Keratinocyte (primary cell): ENCODE results near the gene UNK. TPM values are rescaled to one million over a fixed set of nuclear protein-coding genes. Genes with fewer than 3 reads are reported as not detected.

Source experiments
- DNase-seq: peaks from one replicate; pipeline ENCODE4 v3.0.0-alpha.2; 2011; ENCODE audit warnings: low read depth, missing footprints, low spot score
- FAIRE-seq: peaks from 2 replicates; lab custom pipeline; 2011; peaks lifted over from hg19 to GRCh38; lab: Jason Lieb, UNC
- H2AFZ ChIP-seq: 2 replicates; pipeline ENCODE4 v1.6.0; 2012; ENCODE audit warnings: low read length, control low read depth, inconsistent platforms; ENCODE audit not compliant: control insufficient read depth
- H3K27ac ChIP-seq: 2 replicates; pipeline ENCODE4 v1.5.1; 2011; ENCODE audit warnings: low read length; ENCODE audit not compliant: control insufficient read depth, insufficient read depth
- H3K27me3 ChIP-seq: 3 replicates; pipeline ENCODE4 v1.6.0; 2011; ENCODE audit warnings: low read length; ENCODE audit not compliant: control insufficient read depth, insufficient read depth; ENCODE audit errors: extremely low read depth
- H3K36me3 ChIP-seq, 2 experiments: 2 replicates in 1 of 2; 3 replicates in 1 of 2; pipeline ENCODE4 v1.5.1; 2011; ENCODE audit warnings: low read length in 2 of 2, mild to moderate bottlenecking in 1 of 2; ENCODE audit not compliant: control insufficient read depth in 2 of 2, insufficient read depth in 2 of 2; ENCODE audit errors: extremely low read depth in 1 of 2
- H3K4me1 ChIP-seq: 3 replicates; pipeline ENCODE4 v1.5.1; 2011; ENCODE audit warnings: low read length; ENCODE audit not compliant: control insufficient read depth, insufficient read depth; ENCODE audit errors: extremely low read depth
- H3K4me2 ChIP-seq: 3 replicates; pipeline ENCODE4 v1.6.0; 2011; ENCODE audit warnings: low read depth, low read length; ENCODE audit not compliant: control insufficient read depth, insufficient read depth; ENCODE audit errors: extremely low read depth
- H3K4me3 ChIP-seq, 3 experiments: fragments of 200-600 bp in 1 of 3; sonication (generic) in 1 of 3; 2 replicates in 2 of 3; 3 replicates in 1 of 3; pipeline ENCODE4 v1.5.1; 2011 to 2016; ENCODE audit warnings: low read length in 3 of 3, mild to moderate bottlenecking in 3 of 3, control low read depth in 2 of 3, inconsistent platforms in 1 of 3, low read depth in 1 of 3, mixed read lengths in 1 of 3, mixed run types in 1 of 3, moderate library complexity in 1 of 3; ENCODE audit not compliant: control insufficient read depth in 2 of 3, insufficient read depth in 2 of 3; ENCODE audit errors: extremely low read depth in 1 of 3
- H3K79me2 ChIP-seq: 2 replicates; pipeline ENCODE4 v1.6.0; 2012; ENCODE audit warnings: low read length; ENCODE audit not compliant: control insufficient read depth, insufficient read depth
- H3K9ac ChIP-seq: 3 replicates; pipeline ENCODE4 v1.6.0; 2011; ENCODE audit warnings: low read length; ENCODE audit not compliant: control insufficient read depth, insufficient read depth; ENCODE audit errors: extremely low read depth
- H3K9me1 ChIP-seq: 3 replicates; pipeline ENCODE4 v1.6.0; 2011; ENCODE audit warnings: low read length; ENCODE audit not compliant: control insufficient read depth, insufficient read depth; ENCODE audit errors: extremely low read depth
- H3K9me3 ChIP-seq: 2 replicates; pipeline ENCODE4 v1.5.1; 2012; ENCODE audit warnings: low read depth, low read length; ENCODE audit not compliant: control insufficient read depth
- H4K20me1 ChIP-seq: 3 replicates; pipeline ENCODE4 v1.6.0; 2011; ENCODE audit warnings: low read length; ENCODE audit not compliant: control insufficient read depth, insufficient read depth; ENCODE audit errors: extremely low read depth
- CTCF ChIP-seq, 3 experiments: IDR thresholded peaks in 1 of 3; conservative IDR thresholded peaks in 1 of 3; optimal IDR thresholded peaks in 1 of 3; 2 replicates in 2 of 3; 3 replicates in 1 of 3; pipeline versions ENCODE3 to v1.5.1; 2011; ENCODE audit warnings: low read length in 3 of 3, mild to moderate bottlenecking in 3 of 3, moderate library complexity in 2 of 3, control low read depth in 1 of 3, inconsistent platforms in 1 of 3; ENCODE audit not compliant: insufficient read depth in 2 of 3; ENCODE audit errors: extremely low read depth in 1 of 3
- EZH2 ChIP-seq: IDR thresholded peaks from one replicate; pipeline ENCODE4 v1.6.1; 2012; ENCODE audit warnings: inconsistent platforms, mild to moderate bottlenecking, low read length, moderate library complexity
- dilution Hi-C: fragments of 300-500 bp; cut with MboI; formaldehyde crosslinking; loops from one replicate; pipeline ENCODE4 v1.7.0; 2020; ENCODE audit warnings: low sequenced_read_pairs; ENCODE audit not compliant: extremely low pct_ligation_motif_present
- polyA plus RNA-seq, 5 experiments: library from polyadenylated mRNA; depleted of rRNA in 3 of 5; stranded (reverse) in 3 of 5; stranded (forward) in 1 of 5; unstranded in 1 of 5; fragments of >200 nt; gene quantifications; 1 replicate in 1 of 5; 2 replicates in 3 of 5; 3 replicates in 1 of 5; pipeline versions ENCODE4 v1.2.1 to v1.2.3, GENCODE V29; 2011 to 2012; ENCODE audit warnings: missing spikeins in 2 of 5, low read depth in 1 of 5, low replicate concordance in 1 of 5

Gene UNK
- polyA plus RNA-seq, 1 donor (not counting 4 experiments of a cell fraction or from before 2014, with no cell fraction given): 13.0 TPM

GRCh38 chr17:75835654-75835987, 51.0 kb downstream of the UNK start:
- Histone ChIP-seq H3K4me3 (no peak overlapping the region), H2AFZ (no peak overlapping the region)
- no peak for FAIRE-seq

GRCh38 chr17:75836605-75837004, 52.0 kb downstream of the UNK start:
- Histone ChIP-seq H3K4me3 (no peak overlapping the region), H3K9ac (no peak overlapping the region), H4K20me1 (no peaks in the 10 kb centered on the region), H3K4me1 (no peaks in the 10 kb centered on the region), H3K27ac (no peak overlapping the region), H3K4me2 (no peak overlapping the region), H2AFZ (no peak overlapping the region), H3K27me3 (no peaks in the 10 kb centered on the region), H3K9me1 (no peaks in the 10 kb centered on the region), H3K36me3 (no peaks in the 10 kb centered on the region), H3K9me3 (no peaks in the 10 kb centered on the region), H3K79me2 (no peaks in the 10 kb centered on the region)
- DNase-seq (no peak), FAIRE-seq (no peak)
- TF ChIP-seq EZH2: no peak
- TF ChIP-seq CTCF (optimal IDR thresholded peaks at IDR 0.05 in 1 of 3, IDR thresholded peaks at IDR 0.05 in 1 of 3, conservative IDR thresholded peaks at IDR 0.05 in 1 of 3; ENCODE audit: extremely low read depth in 1 of 3, insufficient read depth in 2 of 3, low read length in 3 of 3): no peak
- dilution Hi-C loops: no loop called here

More at GRCh38 chr17:75835654-75835987, 51.0 kb downstream of the UNK start:
- Histone ChIP-seq H3K27ac (no peak overlapping the region), H3K36me3 (no peaks in the 10 kb centered on the region), H3K4me1 (no peaks in the 10 kb centered on the region), H3K9me3 (no peaks in the 10 kb centered on the region), H3K9ac (no peak overlapping the region), H3K27me3 (no peaks in the 10 kb centered on the region), H4K20me1 (no peaks in the 10 kb centered on the region), H3K4me2 (no peak overlapping the region), H3K79me2 (no peaks in the 10 kb centered on the region), H3K9me1 (no peaks in the 10 kb centered on the region)
- TF ChIP-seq EZH2 (no peak), CTCF (optimal IDR thresholded peaks at IDR 0.05 in 1 of 3, IDR thresholded peaks at IDR 0.05 in 1 of 3, conservative IDR thresholded peaks at IDR 0.05 in 1 of 3; ENCODE audit: extremely low read depth in 1 of 3, insufficient read depth in 2 of 3, low read length in 3 of 3) (no peak)
- DNase-seq: no peak
- dilution Hi-C loops: no loop called here
